HEK293 (cell line): Measurements from ENCODE around the gene NHLH1.

Experiments used
- CTCF ChIA-PET: fragments of 350-600 bp; formaldehyde crosslinking; extraction: SDS; loops from one replicate; lab custom pipeline; 2021; ENCODE audit warnings: antibody characterized with exemption; lab: Yijun Ruan, JAX
- POLR2A ChIA-PET: fragments of 300-600 bp; formaldehyde crosslinking; extraction: SDS; loops from one replicate; lab custom pipeline; 2020; ENCODE audit warnings: antibody characterized with exemption, inconsistent platforms; lab: Yijun Ruan, JAX
- H3K27ac ChIP-seq: fragments of 200-500 bp; sonication (Bioruptor generic); 2 replicates; pipeline ENCODE4 v1.5.1; 2014; ENCODE audit warnings: low read depth, low read length, control low read depth, inconsistent platforms; ENCODE audit errors: extremely low read depth
- H3K36me3 ChIP-seq, 2 experiments: fragments of 200-500 bp in 1 of 2; sonication (Bioruptor generic) in 1 of 2; 1 replicate in 1 of 2; 2 replicates in 1 of 2; pipeline ENCODE4 v1.5.1; 2014 to 2017; ENCODE audit warnings: inconsistent platforms in 2 of 2, low read length in 2 of 2; ENCODE audit not compliant: control insufficient read depth in 2 of 2, insufficient read depth in 1 of 2
- H3K4me1 ChIP-seq: fragments of 200-500 bp; sonication (Bioruptor generic); 2 replicates; pipeline ENCODE4 v1.5.1; 2014; ENCODE audit warnings: mild to moderate bottlenecking, low read length, inconsistent platforms; ENCODE audit not compliant: control insufficient read depth, insufficient read depth
- H3K4me3 ChIP-seq: 2 replicates; pipeline ENCODE4 v1.5.1; 2011; ENCODE audit warnings: low read depth, mild to moderate bottlenecking, control low read depth, low read length, moderate library complexity
- H3K9me3 ChIP-seq: fragments of 200-500 bp; sonication (Bioruptor generic); 2 replicates; pipeline ENCODE4 v1.5.1; 2014; ENCODE audit warnings: low read depth, low read length, inconsistent platforms; ENCODE audit not compliant: control insufficient read depth, insufficient read depth
- EGR2 ChIP-seq: fragments of 450-650 bp; formaldehyde crosslinking; IDR thresholded peaks from 2 replicates; pipeline ENCODE4 v1.5.1; 2016; ENCODE audit warnings: low read depth, missing biosample characterization, missing genetic modification characterization
- PRDM10 ChIP-seq: fragments of 450-650 bp; formaldehyde crosslinking; IDR thresholded peaks from 2 replicates; pipeline ENCODE4 v1.5.1; 2016; ENCODE audit warnings: missing biosample characterization, missing genetic modification characterization
- ZFHX2 ChIP-seq: fragments of 450-650 bp; formaldehyde crosslinking; conservative IDR thresholded peaks from 2 replicates; pipeline ENCODE4 v1.5.1; 2016; ENCODE audit warnings: missing biosample characterization, missing genetic modification characterization
- ZNF19 ChIP-seq: fragments of 450-650 bp; formaldehyde crosslinking; IDR thresholded peaks from 2 replicates; pipeline ENCODE4; 2016; ENCODE audit warnings: missing biosample characterization, missing genetic modification characterization, low read depth
- ZNF26 ChIP-seq: fragments of 450-650 bp; formaldehyde crosslinking; IDR thresholded peaks from 2 replicates; pipeline ENCODE4 v1.5.1; 2016; ENCODE audit warnings: missing biosample characterization, missing genetic modification characterization
- ZNF324 ChIP-seq: fragments of 450-650 bp; formaldehyde crosslinking; IDR thresholded peaks from 2 replicates; pipeline ENCODE4 v1.5.1; 2016; ENCODE audit warnings: missing biosample characterization, missing genetic modification characterization
- ZNF423 ChIP-seq: fragments of 450-650 bp; formaldehyde crosslinking; IDR thresholded peaks from 2 replicates; pipeline ENCODE4 v1.5.1; 2016; ENCODE audit warnings: missing biosample characterization, missing genetic modification characterization
- ZNF629 ChIP-seq: fragments of 450-650 bp; formaldehyde crosslinking; IDR thresholded peaks from 2 replicates; pipeline ENCODE4 v1.5.1; 2017; ENCODE audit warnings: missing biosample characterization, missing genetic modification characterization
- ZNF645 ChIP-seq: fragments of 450-650 bp; formaldehyde crosslinking; IDR thresholded peaks from 2 replicates; pipeline ENCODE4; 2016; ENCODE audit warnings: missing biosample characterization, missing genetic modification characterization
- ZNF76 ChIP-seq: fragments of 450-650 bp; formaldehyde crosslinking; IDR thresholded peaks from 2 replicates; pipeline ENCODE4; 2016; ENCODE audit warnings: low read depth, missing biosample characterization, missing genetic modification characterization, borderline replicate concordance

NHLH1 gene

GRCh38 chr1:160418483-160418882 lies 51.6 kb downstream of the NHLH1 start (continued):
- TF ChIP-seq ZNF26 (tag by site-specific recombination) (no peak), ZNF629 (tag by site-specific recombination) (no peak), ZNF423 (no peak)

GRCh38 chr1:160419150-160419837 lies 52.4 kb downstream of the NHLH1 start:
- Histone ChIP-seq H3K27ac (no peak overlapping the region), H3K36me3 (peaks cover 0 to 71% of the 10 kb centered on the region in 2 experiments; a peak in 1 of 3 replicates), H3K9me3 (no peaks in the 10 kb centered on the region), H3K4me3 (no peak overlapping the region), H3K4me1 (no peaks in the 10 kb centered on the region)
- ChIA-PET CTCF (interaction anchor here (0.5 to 1.0 kb wide), 4 partner anchors 22 to 93 kb away, joined by 3 to 4 read pairs (median 3); no protein-coding TSS in a partner anchor), POLR2A (interaction anchor here (1.1 kb wide), 1 partner anchor 11 kb away, joined by 4 read pairs; no protein-coding TSS in a partner anchor)
- no peak for TF ChIP-seq ZNF324 (tag by site-specific recombination)
- TF ChIP-seq ZFHX2 (tag by site-specific recombination): peak; percentile 54
- no peak for TF ChIP-seq ZNF645
- peak; percentile 75 for TF ChIP-seq EGR2
- TF ChIP-seq, all 188 proteins: peak for 2

GRCh38 chr1:160419838-160420169 lies 52.9 kb downstream of the NHLH1 start:
- POLR2A ChIA-PET: no interaction called here
- peaks cover 0 to 76% of the 10 kb centered on the region in 2 experiments; a peak in 1 of 3 replicates for H3K36me3 ChIP-seq
- CTCF ChIA-PET: interaction anchor here (0.5 to 1.0 kb wide), 3 partner anchors 23 to 93 kb away, joined by 3 to 4 read pairs (median 3); no protein-coding TSS in a partner anchor

More at GRCh38 chr1:160419838-160420169, 52.9 kb downstream of the NHLH1 start:
- no peaks in the 10 kb centered on the region for H3K9me3 ChIP-seq
- H3K4me3 ChIP-seq: no peak overlapping the region
- no peak overlapping the region for H3K27ac ChIP-seq
- TF ChIP-seq ZNF76 (tag by site-specific recombination) (no peak), PRDM10 (tag by site-specific recombination) (peak; percentile 21; the same call in 1 of the 2 replicates), ZNF19 (tag by site-specific recombination) (no peak)
- no peaks in the 10 kb centered on the region for H3K4me1 ChIP-seq
